H1 (cell line): ENCODE results near the gene PPY. TPM values are rescaled to one million over a fixed set of nuclear protein-coding genes. Genes with fewer than 3 reads are reported as not detected.
"Not testable (repeated sequence)": the region's sequence is repeated elsewhere in the genome, so short reads cannot be mapped to it uniquely, and the experiment has no call there.

Source experiments
- CTCF ChIA-PET: fragments of 300-600 bp; sonication (Branson Sonifier 250); formaldehyde crosslinking; loops from one replicate; lab custom pipeline; 2021; ENCODE audit not compliant: partially characterized antibody; lab: Charles Lee
- POLR2A ChIA-PET: fragments of 300-600 bp; sonication (Branson Sonifier 250); formaldehyde crosslinking; loops from one replicate; lab custom pipeline; 2021; ENCODE audit warnings: inconsistent platforms; ENCODE audit not compliant: partially characterized antibody; lab: Charles Lee
- DNase-seq, 2 experiments: peaks; one replicate each; pipeline versions ENCODE4 v3.0.0 to v3.0.0-alpha.2; 2010 to 2022; ENCODE audit warnings: low spot score in 2 of 2, low read depth in 1 of 2, mixed read lengths in 1 of 2
- FAIRE-seq: peaks from 2 replicates; lab custom pipeline; 2011; peaks lifted over from hg19 to GRCh38; lab: Jason Lieb, UNC
- H2AFZ ChIP-seq: 2 replicates; pipeline ENCODE4 v1.8.1; 2012; ENCODE audit warnings: low read length, inconsistent platforms
- H2AK5ac ChIP-seq: 2 replicates; pipeline ENCODE4 v1.6.1; 2013; ENCODE audit warnings: low read depth, low read length
- H2BK120ac ChIP-seq: replicated peaks from 2 replicates; pipeline ENCODE3; 2013; ENCODE audit warnings: low read depth, low read length, inconsistent platforms
- H2BK12ac ChIP-seq: 2 replicates; pipeline ENCODE4 v1.6.1; 2013; ENCODE audit warnings: low read depth, low read length
- H2BK15ac ChIP-seq: 2 replicates; pipeline ENCODE4 v1.6.1; 2013; ENCODE audit warnings: low read length
- H2BK20ac ChIP-seq: 2 replicates; pipeline ENCODE4 v1.6.1; 2013; ENCODE audit warnings: low read length
- H2BK5ac ChIP-seq: 2 replicates; pipeline ENCODE4 v1.6.1; 2013; ENCODE audit warnings: low read depth, low read length
- H3K14ac ChIP-seq: 2 replicates; pipeline ENCODE4 v1.6.1; 2013; ENCODE audit warnings: inconsistent platforms; ENCODE audit not compliant: insufficient read length
- H3K18ac ChIP-seq: 2 replicates; pipeline ENCODE4 v1.6.1; 2013; ENCODE audit warnings: low read length; ENCODE audit errors: extremely low read depth
- H3K23ac ChIP-seq: 2 replicates; pipeline ENCODE4 v1.6.1; 2013; ENCODE audit warnings: inconsistent platforms; ENCODE audit not compliant: insufficient read length
- H3K23me2 ChIP-seq: 2 replicates; pipeline ENCODE4 v1.6.1; 2013; ENCODE audit warnings: low read depth, low read length
- H3K27ac ChIP-seq: 2 replicates; pipeline ENCODE4 v1.6.1; 2011; ENCODE audit warnings: low read depth, low read length, inconsistent platforms
- H3K27me3 ChIP-seq, 4 experiments: replicated peaks in 1 of 4; 1 replicate in 1 of 4; 2 replicates in 3 of 4; pipeline versions ENCODE4 v1.6.1 to v1.8.1; 2011 to 2013; ENCODE audit warnings: low read length in 3 of 4, mild to moderate bottlenecking in 3 of 4, inconsistent platforms in 2 of 4, mixed read lengths in 2 of 4, moderate library complexity in 1 of 4; ENCODE audit not compliant: control insufficient read depth in 3 of 4, insufficient read depth in 3 of 4; ENCODE audit errors: extremely low read depth in 1 of 4
- H3K36me3 ChIP-seq, 4 experiments: 2 replicates each; pipeline versions ENCODE4 v1.6.1 to v1.8.1; 2011 to 2013; ENCODE audit warnings: mild to moderate bottlenecking in 4 of 4, low read length in 3 of 4, moderate library complexity in 2 of 4, control low read depth in 1 of 4, inconsistent platforms in 1 of 4; ENCODE audit not compliant: insufficient read depth in 4 of 4, control insufficient read depth in 2 of 4
- H3K4ac ChIP-seq: replicated peaks from 2 replicates; pipeline ENCODE3; 2013; ENCODE audit warnings: low read length, low read depth, mixed read lengths, inconsistent platforms; ENCODE audit not compliant: insufficient read length
- H3K4me1 ChIP-seq, 4 experiments: replicated peaks in 1 of 4; 1 replicate in 1 of 4; 2 replicates in 3 of 4; pipeline versions ENCODE4 v1.6.1 to v1.8.1; 2011 to 2013; ENCODE audit warnings: low read length in 3 of 4, inconsistent platforms in 2 of 4, mixed read lengths in 1 of 4; ENCODE audit not compliant: insufficient read depth in 4 of 4, control insufficient read depth in 3 of 4
- H3K4me2 ChIP-seq, 2 experiments: 2 replicates each; pipeline versions ENCODE4 v1.6.1 to v1.8.1; 2011 to 2013; ENCODE audit warnings: low read depth in 2 of 2, low read length in 2 of 2, control low read depth in 1 of 2, inconsistent platforms in 1 of 2, mild to moderate bottlenecking in 1 of 2; ENCODE audit not compliant: insufficient read depth in 1 of 2
- H3K4me3 ChIP-seq, 4 experiments: fragments of 200-600, 300-600 bp in 1 of 4; sonication (generic), shearing (Covaris generic), sonication (Bioruptor Twin) in 1 of 4; 2 replicates each; pipeline versions ENCODE4 v1.5.1 to v1.8.1; 2011 to 2016; ENCODE audit warnings: low read length in 4 of 4, low read depth in 3 of 4, control low read depth in 2 of 4, inconsistent platforms in 2 of 4, mild to moderate bottlenecking in 2 of 4, mixed read lengths in 1 of 4, moderate library complexity in 1 of 4; ENCODE audit not compliant: insufficient read depth in 2 of 4; ENCODE audit errors: extremely low read depth in 1 of 4
- H3K56ac ChIP-seq: replicated peaks from 2 replicates; pipeline ENCODE3; 2013; ENCODE audit warnings: low read depth, mild to moderate bottlenecking, mixed read lengths, low read length, inconsistent platforms; ENCODE audit not compliant: insufficient read length
- H3K79me1 ChIP-seq: 2 replicates; pipeline ENCODE4 v1.6.1; 2013; ENCODE audit warnings: low read depth, low read length, control low read depth
- H3K79me2 ChIP-seq, 2 experiments: 2 replicates each; pipeline versions ENCODE4 v1.6.1 to v1.8.1; 2012 to 2013; ENCODE audit warnings: low read length in 2 of 2, mild to moderate bottlenecking in 2 of 2, inconsistent platforms in 1 of 2; ENCODE audit not compliant: insufficient read depth in 2 of 2, control insufficient read depth in 1 of 2
- H3K9ac ChIP-seq, 4 experiments: replicated peaks in 1 of 4; 1 replicate in 1 of 4; 2 replicates in 3 of 4; pipeline versions ENCODE4 v1.6.1 to v1.8.1; 2011 to 2013; ENCODE audit warnings: low read depth in 3 of 4, low read length in 3 of 4, control low read depth in 2 of 4, mild to moderate bottlenecking in 2 of 4, moderate library complexity in 2 of 4, inconsistent platforms in 1 of 4; ENCODE audit errors: extremely low read depth in 1 of 4
- H3K9me3 ChIP-seq, 2 experiments: 2 replicates each; pipeline versions ENCODE4 v1.6.1 to v1.8.1; 2012 to 2013; ENCODE audit warnings: mild to moderate bottlenecking in 2 of 2, moderate library complexity in 2 of 2, control low read depth in 1 of 2, inconsistent platforms in 1 of 2, low read depth in 1 of 2, low read length in 1 of 2, mixed read lengths in 1 of 2; ENCODE audit not compliant: insufficient read depth in 2 of 2
- H4K20me1 ChIP-seq, 2 experiments: replicated peaks in 1 of 2; 2 replicates each; pipeline versions ENCODE3 to v1.8.1; 2011 to 2013; ENCODE audit warnings: inconsistent platforms in 2 of 2, low read length in 2 of 2, mild to moderate bottlenecking in 1 of 2; ENCODE audit not compliant: insufficient read depth in 2 of 2, control insufficient read depth in 1 of 2
- H4K5ac ChIP-seq: 2 replicates; pipeline ENCODE4 v1.6.1; 2013; ENCODE audit warnings: low read length, low read depth, mixed read lengths, inconsistent platforms; ENCODE audit not compliant: insufficient read length
- H4K8ac ChIP-seq: 2 replicates; pipeline ENCODE4 v1.8.0; 2013; ENCODE audit warnings: mild to moderate bottlenecking, moderate library complexity, low read length, inconsistent platforms; ENCODE audit not compliant: insufficient read depth; ENCODE audit errors: extremely low read depth
- H4K91ac ChIP-seq: replicated peaks from 2 replicates; pipeline ENCODE3; 2013; ENCODE audit warnings: low read length, mixed read lengths, inconsistent platforms; ENCODE audit not compliant: insufficient read length
- CBX5 ChIP-seq: fragments of 300-800, 300-1000 bp; sonication (generic); IDR thresholded peaks from 2 replicates; pipeline ENCODE4 v1.7.1; 2016; ENCODE audit warnings: antibody characterized with exemption, low read length, low read depth
- CBX8 ChIP-seq: fragments of 300-800, 300-1000 bp; sonication (generic); IDR thresholded peaks from 2 replicates; pipeline ENCODE4 v1.7.1; 2016; ENCODE audit warnings: low read depth, low read length, borderline replicate concordance
- E2F6 ChIP-seq: IDR thresholded peaks from 2 replicates; pipeline ENCODE4 v1.6.1; 2012; ENCODE audit warnings: inconsistent platforms
- JUND ChIP-seq: IDR thresholded peaks from 2 replicates; pipeline ENCODE4 v1.6.1; 2011; ENCODE audit warnings: mild to moderate bottlenecking, improper control_type of control experiment, low read length
- KDM1A ChIP-seq: fragments of 200-600, 300-600 bp; sonication (generic); IDR thresholded peaks from 2 replicates; pipeline ENCODE4 v1.7.1; 2016; ENCODE audit warnings: mild to moderate bottlenecking, low read length, borderline replicate concordance
- PHF8 ChIP-seq: fragments of 200-600 bp; sonication (generic); conservative IDR thresholded peaks from 2 replicates; pipeline ENCODE4 v1.7.1; 2012; ENCODE audit warnings: low read depth, mild to moderate bottlenecking, inconsistent platforms, low read length, moderate library complexity
- POU5F1 ChIP-seq: IDR thresholded peaks from 2 replicates; pipeline ENCODE4 v1.6.1; 2011; ENCODE audit warnings: low read depth, mild to moderate bottlenecking, low read length, moderate library complexity
- TAF7 ChIP-seq: optimal IDR thresholded peaks from 2 replicates; pipeline ENCODE3; 2011; ENCODE audit warnings: low read depth, mild to moderate bottlenecking, inconsistent platforms, low read length, moderate library complexity, borderline replicate concordance
- TBP ChIP-seq: IDR thresholded peaks from 2 replicates; pipeline ENCODE4 v1.6.1; 2011; ENCODE audit warnings: low read depth, low read length, improper control_type of control experiment
- WGBS, 2 experiments: shearing (Covaris generic) in 1 of 2; methylation state at CpG; one replicate each; pipeline versions ENCODE4 v1.1.6 to v1.1.7; 2013 to 2015; ENCODE audit warnings: low lambda C conversion rate in 2 of 2, mixed read lengths in 2 of 2, inconsistent platforms in 1 of 2, low coverage in 1 of 2, missing lambda C conversion rate in 1 of 2; ENCODE audit not compliant: insufficient replicate concordance in 2 of 2, insufficient coverage in 1 of 2, insufficient read length in 1 of 2; ENCODE audit errors: extremely low coverage in 1 of 2, missing lambda C conversion rate in 1 of 2; 5-methylcytosine and 5-hydroxymethylcytosine counted together
- polyA plus RNA-seq, 7 experiments: library from polyadenylated mRNA; depleted of rRNA in 3 of 7; stranded (reverse) in 5 of 7; unstranded in 2 of 7; fragments of >200 nt in 5 of 7; fragments of 200-250 nt in 2 of 7; gene quantifications; 1 replicate in 5 of 7; 2 replicates in 1 of 7; 4 replicates in 1 of 7; pipeline versions ENCODE4 v1.2.1 to v1.2.3, GENCODE V29; 2011 to 2013; ENCODE audit warnings: missing spikeins in 2 of 7, mixed read lengths in 2 of 7
- total RNA-seq: library from RNA; stranded (reverse); fragmentation: NEBNext Ultra II Directional; extraction: Animal tissue kit (Norgen Biotek cat#: 25700); gene quantifications from 2 replicates; pipeline ENCODE4 v1.2.1, GENCODE V29; 2021

PPY gene
- total and polyA plus RNA-seq, 2 of the 8 experiments (the other 6 are each of a cell fraction or from before 2014, with no cell fraction given), result 0.26 TPM; not detected in 1

GRCh38 chr17:43939886-43940285 is 2.4 kb downstream of the PPY start (continued):
- TF ChIP-seq PHF8 (no peak), KDM1A (no peak), POU5F1 (no peak), E2F6 (no peak), CBX5 (no peak), TAF7 (no peak), CBX8 (no peak), JUND (no peak), TBP (no peak)
- TF ChIP-seq, all 59 proteins: peak for 0

- H3K36me3 ChIP-seq, H3K79me1 ChIP-seq, H2AK5ac ChIP-seq, H2BK120ac ChIP-seq, H3K4ac ChIP-seq, H4K8ac ChIP-seq, H3K4me2 ChIP-seq, H4K5ac ChIP-seq, H3K23me2 ChIP-seq, H2AFZ ChIP-seq, H3K9me3 ChIP-seq, H3K23ac ChIP-seq, H3K18ac ChIP-seq, H3K79me2 ChIP-seq, H4K91ac ChIP-seq, H4K20me1 ChIP-seq, DNase-seq, H3K14ac ChIP-seq, H3K56ac ChIP-seq, H2BK20ac ChIP-seq, H3K27ac ChIP-seq, H3K4me3 ChIP-seq, H2BK5ac ChIP-seq, H3K9ac ChIP-seq, FAIRE-seq, H2BK15ac ChIP-seq: not testable (repeated sequence)
- ChIA-PET POLR2A (interaction anchor here (1.3 kb wide), 1 partner anchor 44 kb away, joined by 3 read pairs; no protein-coding TSS in a partner anchor), CTCF (interaction anchor here (0.7 to 13.3 kb wide), 13 partner anchors 9 to 69 kb away, joined by 4 to 416 read pairs (median 9); partner anchors contain the start of genes MPP2 and NAGS)
- whole genome bisulfite sequencing, 2 experiments, result 96% methylated on average over 3 of the region's 3 CpGs; no CpG with 5 or more reads in 1 of the 2 experiments
- Histone ChIP-seq H2BK12ac (peak overlapping the region; percentile 80; the same call in 1 of the 2 replicates), H3K4me1 (peaks cover 0 to 15% (median 8%) of the 10 kb centered on the region in 4 experiments; a peak in 6 of 7 replicates), H3K27me3 (peaks cover 1 to 31% (median 21%) of the 10 kb centered on the region in 4 experiments)
Observed at GRCh38 chr17:43939452-43939851, 2.8 kb downstream of the PPY start.
